ENCODE results near the gene MKS1.

MKS1 gene

GRCh38 chr17:58244963-58245362, 25.9 kb upstream of the MKS1 start:
- DNase-seq = no peak

GRCh38 chr17:58242171-58242784, 23.2 kb upstream of the MKS1 start:
- DNase-seq = peak; percentile 47

- no peak for DNase-seq
These were observed 20.9 kb upstream of the MKS1 start for GRCh38 chr17:58239987-58240386.

GRCh38 chr17:58238147-58238634, 19.1 kb upstream of the MKS1 start, which contains the start of gene LPO:
Gene LPO (plus strand): TSS chr17:58238584. CDS start chr17:58242980, 4,396 bp downstream.
- DNase-seq = no peak

GRCh38 chr17:58236394-58236793, 17.3 kb upstream of the MKS1 start:
- no peak for DNase-seq

- no peak for DNase-seq
These were observed 16.8 kb upstream of the MKS1 start for GRCh38 chr17:58235821-58236220.

GRCh38 chr17:58234512-58234911, 15.5 kb upstream of the MKS1 start:
- DNase-seq = no peak

- no peak for DNase-seq
These were observed 14.5 kb upstream of the MKS1 start for GRCh38 chr17:58233543-58233942.

GRCh38 chr17:58232707-58233156, 13.7 kb upstream of the MKS1 start:
- peak; percentile 69 for DNase-seq

- no peak for DNase-seq
These were observed 12.6 kb upstream of the MKS1 start for GRCh38 chr17:58231641-58232040.

- DNase-seq = no peak
These were observed 10.8 kb upstream of the MKS1 start for GRCh38 chr17:58229881-58230280.

- DNase-seq = no peak
These were observed 10.3 kb upstream of the MKS1 start for GRCh38 chr17:58229384-58229783.

- no peak for DNase-seq
These were observed 9.6 kb upstream of the MKS1 start for GRCh38 chr17:58228679-58229078.

GRCh38 chr17:58227733-58228132, 8.7 kb upstream of the MKS1 start:
- no peak for DNase-seq

- DNase-seq = no peak
These were observed 5.3 kb upstream of the MKS1 start for GRCh38 chr17:58224315-58224714.

GRCh38 chr17:58219789-58220183, 731 bp upstream of the MKS1 start:
- no peak for DNase-seq

- no peak for DNase-seq
These were observed 1.3 kb downstream of the MKS1 start for GRCh38 chr17:58217766-58218165.

- no peak for DNase-seq
These were observed 3.4 kb downstream of the MKS1 start for GRCh38 chr17:58215685-58216084.

GRCh38 chr17:58210922-58211321, 8.1 kb downstream of the MKS1 start:
- DNase-seq = no peak

GRCh38 chr17:58208344-58208743, 10.7 kb downstream of the MKS1 start:
- DNase-seq = no peak

GRCh38 chr17:58207451-58207850, 11.6 kb downstream of the MKS1 start:
- no peak for DNase-seq

GRCh38 chr17:58205936-58206335, 13.1 kb downstream of the MKS1 start:
- no peak for DNase-seq

GRCh38 chr17:58204796-58205195, 14.3 kb downstream of the MKS1 start:
- no peak for DNase-seq

GRCh38 chr17:58202859-58203258, 16.2 kb downstream of the MKS1 start:
- no peak for DNase-seq

GRCh38 chr17:58200024-58200633, 18.9 kb downstream of the MKS1 start:
- peak; percentile 70 for DNase-seq
